Loucy (cell line): ENCODE data around the gene CWH43.
"Not testable (repeated sequence)": the region's sequence is repeated elsewhere in the genome, so short reads cannot be mapped to it uniquely, and the experiment has no call there.

ENCODE experiments used
- EZH2phosphoT487 ChIP-seq: fragments of 200-600 bp; IDR thresholded peaks from 2 replicates; pipeline ENCODE4 v1.6.1; 2018; ENCODE audit warnings: antibody characterized with exemption, mild to moderate bottlenecking, moderate library complexity, borderline replicate concordance
- TF ChIP-seq, protein P1 (sequence below): fragments of 200-600 bp; sonication (generic); conservative IDR thresholded peaks from 2 replicates; pipeline ENCODE4 v1.5.1; 2014; ENCODE audit warnings: mild to moderate bottlenecking, antibody characterized with exemption, low read length

DNA sequence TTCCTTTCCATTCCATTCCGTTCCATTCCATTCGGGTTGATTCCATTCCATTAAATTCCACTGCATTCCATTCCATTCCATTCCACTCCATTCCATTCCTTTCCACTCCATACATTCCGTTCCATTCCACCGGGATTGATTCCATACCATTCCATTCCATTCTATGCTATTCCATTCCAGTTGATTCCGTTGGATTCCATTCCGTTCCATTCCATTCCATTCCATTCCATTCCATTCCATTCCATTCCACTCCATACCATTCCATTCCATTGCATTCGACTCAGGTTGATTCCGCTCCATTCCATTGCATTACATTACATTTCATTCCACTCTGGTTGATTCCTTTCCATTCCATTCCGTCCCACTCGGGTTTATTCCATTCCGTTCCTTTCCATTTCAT, 110.1 kb downstream of the CWH43 start:
- TF ChIP-seq, protein P1, sequence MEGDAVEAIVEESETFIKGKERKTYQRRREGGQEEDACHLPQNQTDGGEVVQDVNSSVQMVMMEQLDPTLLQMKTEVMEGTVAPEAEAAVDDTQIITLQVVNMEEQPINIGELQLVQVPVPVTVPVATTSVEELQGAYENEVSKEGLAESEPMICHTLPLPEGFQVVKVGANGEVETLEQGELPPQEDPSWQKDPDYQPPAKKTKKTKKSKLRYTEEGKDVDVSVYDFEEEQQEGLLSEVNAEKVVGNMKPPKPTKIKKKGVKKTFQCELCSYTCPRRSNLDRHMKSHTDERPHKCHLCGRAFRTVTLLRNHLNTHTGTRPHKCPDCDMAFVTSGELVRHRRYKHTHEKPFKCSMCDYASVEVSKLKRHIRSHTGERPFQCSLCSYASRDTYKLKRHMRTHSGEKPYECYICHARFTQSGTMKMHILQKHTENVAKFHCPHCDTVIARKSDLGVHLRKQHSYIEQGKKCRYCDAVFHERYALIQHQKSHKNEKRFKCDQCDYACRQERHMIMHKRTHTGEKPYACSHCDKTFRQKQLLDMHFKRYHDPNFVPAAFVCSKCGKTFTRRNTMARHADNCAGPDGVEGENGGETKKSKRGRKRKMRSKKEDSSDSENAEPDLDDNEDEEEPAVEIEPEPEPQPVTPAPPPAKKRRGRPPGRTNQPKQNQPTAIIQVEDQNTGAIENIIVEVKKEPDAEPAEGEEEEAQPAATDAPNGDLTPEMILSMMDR = not testable (repeated sequence)
- TF ChIP-seq EZH2phosphoT487 = not testable (repeated sequence)
